Measurements from ENCODE around the gene GPR31.
A peak's percentile ranks its signal among the peaks of the same experiment; 100 is the strongest.

Gene GPR31

DNA sequence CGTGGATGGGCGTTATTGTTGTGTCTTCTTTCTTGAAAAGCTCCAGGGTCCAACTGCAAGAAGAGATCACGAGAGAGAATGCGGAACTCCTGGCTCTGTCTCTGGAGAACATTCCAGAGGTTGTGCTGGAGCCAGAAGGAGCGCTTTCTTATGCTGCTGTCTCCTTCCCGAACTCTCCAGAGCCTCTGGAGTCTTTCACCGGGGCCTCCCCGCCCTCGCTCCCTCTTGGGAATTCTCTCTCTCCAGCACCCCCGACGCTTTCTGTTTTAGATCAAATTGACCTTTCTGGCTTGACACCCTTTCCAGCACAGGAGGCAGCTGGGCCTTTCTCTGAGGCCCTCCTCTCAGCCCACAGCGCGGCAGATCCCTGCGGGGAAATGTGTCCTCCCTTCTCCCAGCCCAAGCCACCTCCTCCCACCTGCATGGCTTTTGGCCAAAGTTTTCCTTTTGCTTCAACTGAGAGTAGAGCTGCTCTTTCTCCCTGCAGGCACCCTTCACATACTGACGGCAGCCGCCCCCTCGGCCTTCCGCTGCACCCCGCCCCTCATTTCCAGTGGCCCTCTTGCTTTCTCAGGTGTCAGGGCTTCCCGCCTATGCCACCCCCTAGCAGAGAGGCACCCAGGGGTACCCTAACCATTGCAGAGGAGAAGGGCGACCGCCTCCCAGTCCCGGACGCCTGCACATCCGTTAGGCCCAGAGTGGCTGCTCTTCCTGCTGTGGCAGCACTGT lies 41.5 kb downstream of the GPR31 start:
- FAIRE-seq (no peak), DNase-seq (ENCODE audit: insufficient read length, low spot score) (no peak)
- TF ChIP-seq SPI1 (IDR thresholded peaks at IDR 0.05; ENCODE audit: low read depth, low read length) (no peak), POU2F2 (IDR thresholded peaks at IDR 0.05; ENCODE audit: low read depth, low read length) (no peak), TAF1 (IDR thresholded peaks at IDR 0.05; ENCODE audit: low read depth, low read length) (no peak), PAX5 (IDR thresholded peaks at IDR 0.05; ENCODE audit: insufficient read depth, low read length, severe bottlenecking) (no peak), POLR2A (IDR thresholded peaks at IDR 0.05; ENCODE audit: low read depth, low read length) (no peak), POLR2AphosphoS5 (IDR thresholded peaks at IDR 0.05; ENCODE audit: low read depth, low read length) (no peak)

DNA sequence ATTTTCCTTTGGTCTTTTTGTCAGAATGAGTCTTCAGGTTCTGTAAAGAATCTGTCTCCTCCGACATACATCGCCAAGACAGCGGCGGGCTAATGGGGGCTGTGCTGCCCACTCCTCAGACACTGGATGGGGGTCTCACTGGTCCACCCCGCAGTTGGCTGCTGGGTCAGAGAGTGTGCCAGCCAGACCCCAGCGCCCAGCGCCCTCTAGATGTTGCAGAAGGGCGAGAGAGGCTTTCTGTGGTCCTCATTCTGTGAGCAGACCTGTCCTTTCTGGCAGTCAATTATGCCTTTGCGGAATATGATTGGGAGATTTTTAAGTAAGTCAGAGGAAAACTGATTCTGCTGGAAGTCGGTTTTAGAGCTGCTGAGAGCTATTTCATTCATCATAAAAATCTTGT lies 42.7 kb downstream of the GPR31 start:
- TF ChIP-seq SPI1 (IDR thresholded peaks at IDR 0.05; ENCODE audit: low read depth, low read length) (no peak), PAX5 (IDR thresholded peaks at IDR 0.05; ENCODE audit: insufficient read depth, low read length, severe bottlenecking) (no peak)
- no peak for FAIRE-seq
- no peak for DNase-seq (ENCODE audit: insufficient read length, low spot score)

DNA sequence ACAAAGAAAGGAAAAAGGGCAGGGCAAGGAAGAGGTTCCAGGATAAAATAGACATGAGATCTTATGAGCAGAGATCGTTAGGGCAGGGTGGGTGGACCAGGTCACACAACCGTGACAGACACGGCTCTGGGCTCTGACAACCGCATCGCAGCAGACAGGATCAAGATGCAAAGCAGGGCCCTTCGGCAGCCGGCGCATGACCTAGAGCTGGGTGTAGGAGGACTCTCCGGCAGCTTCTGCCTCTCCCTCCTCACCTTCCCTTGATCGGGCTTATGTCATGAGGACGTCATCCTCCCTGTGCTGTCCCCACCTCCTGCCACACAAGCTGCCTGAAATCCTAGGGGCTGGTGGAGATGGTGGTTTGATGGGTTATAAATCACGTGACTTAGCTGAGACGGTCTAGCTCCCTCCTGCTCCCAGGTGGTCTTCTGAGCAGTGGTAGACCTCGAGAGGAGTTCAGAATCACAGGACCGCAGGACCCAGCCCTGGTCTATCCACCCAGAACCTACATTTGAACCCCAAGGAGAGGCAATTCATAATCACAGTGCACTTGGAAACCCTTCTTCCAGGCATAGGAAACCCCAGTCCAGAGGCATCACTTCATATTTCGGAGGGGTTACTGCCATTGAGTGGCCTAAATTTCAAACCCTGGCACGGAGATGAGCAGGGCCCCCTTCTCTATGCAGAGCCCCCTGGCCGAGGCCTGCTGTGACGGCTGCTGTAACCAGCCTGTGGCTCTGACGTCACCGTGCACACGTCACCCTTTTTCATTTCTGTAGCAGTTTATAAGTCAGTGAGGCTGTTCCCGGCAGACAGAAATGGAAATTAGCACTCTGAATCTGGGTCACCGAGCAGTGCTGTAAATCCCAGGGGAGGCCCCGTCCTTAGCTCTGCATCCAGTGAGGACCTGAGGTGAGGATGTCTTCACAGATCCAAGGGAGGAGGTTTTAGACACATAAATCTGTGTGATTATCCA lies 43.6 kb downstream of the GPR31 start:
- TF ChIP-seq POU2F2 (IDR thresholded peaks at IDR 0.05; ENCODE audit: low read depth, low read length) (peak; percentile 98), POLR2A (IDR thresholded peaks at IDR 0.05; ENCODE audit: low read depth, low read length) (peak; percentile 45; the same call in 1 of the 2 replicates), PAX5 (IDR thresholded peaks at IDR 0.05; ENCODE audit: insufficient read depth, low read length, severe bottlenecking) (peak; percentile 90), POLR2AphosphoS5 (IDR thresholded peaks at IDR 0.05; ENCODE audit: low read depth, low read length) (peak; percentile 61; the same call in 1 of the 2 replicates), TAF1 (IDR thresholded peaks at IDR 0.05; ENCODE audit: low read depth, low read length) (0 out of 2 replicates have a peak, but pooled peaks have one; percentile 37), SPI1 (IDR thresholded peaks at IDR 0.05; ENCODE audit: low read depth, low read length) (no peak)
- peak; percentile 78 for DNase-seq (ENCODE audit: insufficient read length, low spot score)
- FAIRE-seq = peak; percentile 99

DNA sequence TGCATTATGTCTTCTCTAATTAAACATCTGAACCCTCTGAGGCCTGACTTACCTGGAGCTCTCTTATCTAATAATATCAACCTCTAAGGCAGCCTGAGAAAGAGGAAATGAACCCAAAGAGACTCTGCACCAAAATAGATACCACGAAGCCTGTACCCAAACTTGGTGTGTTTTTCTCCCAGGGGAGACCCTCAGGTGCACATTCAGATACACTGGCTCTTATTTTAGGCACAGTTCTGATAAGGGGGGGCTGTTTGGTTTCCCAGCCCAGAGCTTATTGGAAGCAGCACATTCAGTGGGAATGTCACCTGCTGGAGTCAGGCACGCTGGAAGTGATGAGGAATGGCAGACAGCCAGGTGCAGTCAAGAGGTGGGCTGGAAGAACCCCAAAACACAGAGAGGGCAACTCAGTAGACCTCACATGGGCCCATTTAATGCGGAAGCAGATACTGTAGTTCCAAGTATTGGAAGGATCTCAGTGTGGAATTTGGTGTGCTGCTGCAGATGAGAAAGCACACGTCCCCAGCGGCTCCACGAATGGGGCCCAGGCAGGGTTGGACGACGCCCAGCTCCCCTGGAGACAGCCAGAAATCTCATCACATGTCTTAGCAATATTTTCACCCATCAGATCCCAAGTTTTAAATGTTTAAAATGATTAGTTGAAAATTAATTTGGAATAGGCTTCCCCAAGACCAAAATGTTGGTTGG lies 44.6 kb downstream of the GPR31 start:
- DNase-seq (ENCODE audit: insufficient read length, low spot score) (no peak), FAIRE-seq (no peak)
- TF ChIP-seq POLR2A (IDR thresholded peaks at IDR 0.05; ENCODE audit: low read depth, low read length) (no peak; the same call in 1 of the 2 replicates), PAX5 (IDR thresholded peaks at IDR 0.05; ENCODE audit: insufficient read depth, low read length, severe bottlenecking) (no peak), POU2F2 (IDR thresholded peaks at IDR 0.05; ENCODE audit: low read depth, low read length) (no peak; the same call in 1 of the 2 replicates), SPI1 (IDR thresholded peaks at IDR 0.05; ENCODE audit: low read depth, low read length) (peak; percentile 96), POLR2AphosphoS5 (IDR thresholded peaks at IDR 0.05; ENCODE audit: low read depth, low read length) (no peak), TAF1 (IDR thresholded peaks at IDR 0.05; ENCODE audit: low read depth, low read length) (peak; percentile 9; the same call in 1 of the 2 replicates)

DNA sequence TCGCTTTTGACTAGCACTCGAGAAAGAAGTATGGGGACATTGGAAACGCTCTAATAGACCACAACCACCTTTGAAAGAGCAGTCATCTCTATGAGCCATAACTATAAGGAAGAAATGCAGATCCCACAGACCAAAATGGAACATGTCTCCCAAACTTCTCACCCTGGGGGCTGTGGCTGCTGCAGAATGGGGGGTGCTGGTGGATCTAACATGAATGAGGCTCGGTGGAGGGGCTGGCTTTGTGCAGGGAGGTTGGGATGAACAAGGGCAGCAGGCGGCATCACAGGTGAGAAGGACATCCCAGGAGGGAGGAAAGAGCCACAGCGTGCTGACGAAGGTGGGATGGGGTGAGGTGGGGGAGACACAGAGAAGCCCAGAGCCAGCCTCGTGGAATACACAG lies 45.4 kb downstream of the GPR31 start:
- no peak for TF ChIP-seq PAX5 (IDR thresholded peaks at IDR 0.05; ENCODE audit: insufficient read depth, low read length, severe bottlenecking)
- TF ChIP-seq POLR2AphosphoS5 (IDR thresholded peaks at IDR 0.05; ENCODE audit: low read depth, low read length) = 0 out of 2 replicates have a peak, but pooled peaks have one; percentile 26
- TF ChIP-seq SPI1 (IDR thresholded peaks at IDR 0.05; ENCODE audit: low read depth, low read length) = no peak
- FAIRE-seq = peak; percentile 72
- DNase-seq (ENCODE audit: insufficient read length, low spot score) = no peak

DNA sequence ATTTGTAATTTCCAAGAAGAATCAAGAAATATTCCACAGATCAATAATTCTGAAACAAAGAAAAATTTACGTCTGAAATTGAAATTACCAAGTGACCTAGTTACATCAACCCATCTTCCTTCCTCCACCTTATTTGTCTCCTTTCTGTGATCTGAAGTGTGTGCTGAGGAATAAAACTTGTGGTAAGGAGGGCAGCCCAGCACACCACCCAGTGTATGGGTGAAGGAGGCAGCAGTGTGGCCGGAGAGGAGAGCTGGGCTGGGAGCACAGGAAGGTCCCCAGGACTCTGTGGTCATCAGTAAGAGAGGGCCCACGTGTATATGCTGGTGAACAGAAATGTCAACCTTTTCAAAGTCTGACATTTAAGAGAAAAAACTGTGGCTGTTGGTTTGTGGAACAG lies 46.2 kb downstream of the GPR31 start:
- TF ChIP-seq POLR2A (IDR thresholded peaks at IDR 0.05; ENCODE audit: low read depth, low read length) (no peak), POLR2AphosphoS5 (IDR thresholded peaks at IDR 0.05; ENCODE audit: low read depth, low read length) (no peak), TAF1 (IDR thresholded peaks at IDR 0.05; ENCODE audit: low read depth, low read length) (no peak), PAX5 (IDR thresholded peaks at IDR 0.05; ENCODE audit: insufficient read depth, low read length, severe bottlenecking) (no peak)
- DNase-seq (ENCODE audit: insufficient read length, low spot score) = no peak
- FAIRE-seq = peak; percentile 79

DNA sequence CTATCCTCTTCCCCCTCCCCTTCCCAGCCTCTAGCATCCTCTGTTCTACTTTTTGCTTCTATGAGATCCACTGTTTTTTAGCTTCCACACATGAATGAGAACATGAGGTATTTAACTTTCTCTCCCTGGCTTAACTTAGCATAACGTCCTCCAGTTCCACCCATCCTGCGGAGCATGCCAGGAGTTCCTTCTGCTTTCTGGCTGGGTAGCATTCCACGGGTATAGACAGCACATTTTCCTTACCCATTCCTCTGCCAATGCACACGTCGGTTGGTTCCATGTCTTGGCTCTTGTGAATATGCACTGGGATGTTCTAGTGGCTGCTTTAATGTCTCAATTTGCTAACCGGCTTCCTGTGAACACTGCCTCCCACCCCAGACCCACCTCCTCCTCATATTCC lies 48.1 kb downstream of the GPR31 start:
- TF ChIP-seq POLR2AphosphoS5 (IDR thresholded peaks at IDR 0.05; ENCODE audit: low read depth, low read length) (no peak), POLR2A (IDR thresholded peaks at IDR 0.05; ENCODE audit: low read depth, low read length) (no peak), PAX5 (IDR thresholded peaks at IDR 0.05; ENCODE audit: insufficient read depth, low read length, severe bottlenecking) (no peak), POU2F2 (IDR thresholded peaks at IDR 0.05; ENCODE audit: low read depth, low read length) (no peak), TAF1 (IDR thresholded peaks at IDR 0.05; ENCODE audit: low read depth, low read length) (no peak)
- FAIRE-seq = no peak
- DNase-seq (ENCODE audit: insufficient read length, low spot score) = no peak

DNA sequence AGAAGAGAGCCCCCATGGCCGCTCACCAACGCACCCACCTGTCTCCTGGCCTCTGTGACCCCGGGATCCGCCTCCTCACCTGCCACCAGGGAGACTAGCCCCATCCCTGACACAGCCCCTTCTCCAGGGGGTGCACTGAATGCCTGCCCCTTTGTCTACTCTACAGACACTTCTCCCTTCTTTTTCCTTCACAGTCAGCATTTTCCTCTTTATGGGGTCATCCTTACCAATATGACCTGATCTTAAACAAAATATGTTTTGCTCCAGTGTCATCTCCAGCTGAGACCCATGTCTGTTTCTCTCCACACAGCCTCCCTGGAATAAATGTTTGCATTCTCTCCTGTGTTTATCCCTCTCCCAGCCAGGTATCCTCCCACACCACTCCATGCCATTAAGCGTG lies 49.5 kb downstream of the GPR31 start:
- TF ChIP-seq SPI1 (IDR thresholded peaks at IDR 0.05; ENCODE audit: low read depth, low read length) (no peak), POU2F2 (IDR thresholded peaks at IDR 0.05; ENCODE audit: low read depth, low read length) (no peak), PAX5 (IDR thresholded peaks at IDR 0.05; ENCODE audit: insufficient read depth, low read length, severe bottlenecking) (no peak), POLR2AphosphoS5 (IDR thresholded peaks at IDR 0.05; ENCODE audit: low read depth, low read length) (no peak), POLR2A (IDR thresholded peaks at IDR 0.05; ENCODE audit: low read depth, low read length) (no peak), TAF1 (IDR thresholded peaks at IDR 0.05; ENCODE audit: low read depth, low read length) (no peak)
- DNase-seq (ENCODE audit: insufficient read length, low spot score) (no peak), FAIRE-seq (peak; percentile 47)

DNA sequence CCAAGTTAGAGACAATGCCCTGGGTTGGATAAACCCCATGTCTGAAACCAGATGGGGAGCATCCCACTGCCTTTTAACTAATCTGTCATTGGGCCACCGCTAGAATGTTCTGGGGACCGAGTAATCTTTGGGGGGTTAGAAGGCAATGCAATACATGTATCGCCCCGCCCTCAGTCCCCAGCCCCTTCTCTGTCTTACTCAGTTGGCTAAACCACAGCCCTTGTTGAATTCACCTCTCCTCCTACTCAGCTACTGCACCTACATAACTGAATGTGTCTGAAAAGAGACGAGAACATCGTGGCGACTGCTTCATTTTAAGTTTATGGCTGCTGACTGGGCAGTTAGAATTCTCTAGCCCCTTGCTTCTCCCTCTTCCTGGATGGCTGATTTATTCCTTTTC lies 50.0 kb downstream of the GPR31 start:
- TF ChIP-seq SPI1 (IDR thresholded peaks at IDR 0.05; ENCODE audit: low read depth, low read length) (no peak), POLR2AphosphoS5 (IDR thresholded peaks at IDR 0.05; ENCODE audit: low read depth, low read length) (no peak), POU2F2 (IDR thresholded peaks at IDR 0.05; ENCODE audit: low read depth, low read length) (no peak), TAF1 (IDR thresholded peaks at IDR 0.05; ENCODE audit: low read depth, low read length) (no peak), POLR2A (IDR thresholded peaks at IDR 0.05; ENCODE audit: low read depth, low read length) (no peak), PAX5 (IDR thresholded peaks at IDR 0.05; ENCODE audit: insufficient read depth, low read length, severe bottlenecking) (no peak)
- DNase-seq (ENCODE audit: insufficient read length, low spot score) = no peak
- no peak for FAIRE-seq

All from GM12891 (cell line).